T-helper 17 cell (primary cell): Measurements from ENCODE around the gene ZNF792. TPM values are rescaled to one million over a fixed set of nuclear protein-coding genes. Genes with fewer than 3 reads are reported as not detected.
"Not testable (repeated sequence)": the region's sequence is repeated elsewhere in the genome, so short reads cannot be mapped to it uniquely, and the experiment has no call there.

ENCODE experiments used
- ATAC-seq: fragments of 150-1000 bp; cut with Tn5 transposase; 2 replicates; pipeline ENCODE4 v1.10.0; 2021; ENCODE audit warnings: mild to moderate bottlenecking, moderate library complexity
- DNase-seq, 3 donors: peaks; one replicate each; pipeline versions ENCODE4 v3.0.0 to v3.0.0-alpha.2; 2020 to 2021
- H3K9me3 ChIP-seq: one replicate; pipeline ENCODE4 v1.7.0; 2013; ENCODE audit warnings: low read length, mild to moderate bottlenecking; ENCODE audit not compliant: control insufficient read depth, poor library complexity, severe bottlenecking
- H3K27ac Mint-ChIP-seq: one replicate; pipeline ENCODE4 v1.8.0; 2022; ENCODE audit warnings: mild to moderate bottlenecking, moderate library complexity, mixed read lengths
- H3K27me3 Mint-ChIP-seq: one replicate; pipeline ENCODE4 v1.8.0; 2022; ENCODE audit warnings: mixed read lengths
- H3K36me3 Mint-ChIP-seq: one replicate; pipeline ENCODE4 v1.8.0; 2022; ENCODE audit warnings: low read depth, mixed read lengths
- H3K4me1 Mint-ChIP-seq: one replicate; pipeline ENCODE4 v1.8.0; 2022; ENCODE audit warnings: mild to moderate bottlenecking, mixed read lengths
- H3K4me3 Mint-ChIP-seq: one replicate; pipeline ENCODE4 v1.8.0; 2022; ENCODE audit warnings: mild to moderate bottlenecking, moderate library complexity, mixed read lengths
- total RNA-seq, 4 donors: library from RNA in 2 of 4; stranded (reverse) in 2 of 4; gene quantifications; one replicate each; pipeline ENCODE4 v1.2.3 and lab custom pipeline; 2022 to 2026

Gene ZNF792
- total RNA-seq, 2 donors from 2014 or later: 15.1 to 15.5 TPM

GRCh38 chr19:34992582-34992981, 28.6 kb upstream of the ZNF792 start:
- H3K27ac Mint-ChIP-seq, DNase-seq, H3K27me3 Mint-ChIP-seq, H3K36me3 Mint-ChIP-seq, H3K9me3 ChIP-seq: not testable (repeated sequence)
- Mint-ChIP-seq H3K4me1 (peaks cover 22% of the 10 kb centered on the region), H3K4me3 (peak overlapping the region; percentile 50)
- ATAC-seq: peak; percentile 28

- peak overlapping the region; percentile 45 for H3K4me3 Mint-ChIP-seq
- H3K36me3 Mint-ChIP-seq: no peaks in the 10 kb centered on the region
- H3K27me3 Mint-ChIP-seq: no peaks in the 10 kb centered on the region
- no peak for ATAC-seq
- no peaks in the 10 kb centered on the region for H3K9me3 ChIP-seq
- H3K4me1 Mint-ChIP-seq: peaks cover 14% of the 10 kb centered on the region
- H3K27ac Mint-ChIP-seq: no peak overlapping the region
- no peak for DNase-seq
Measured at GRCh38 chr19:34991542-34992333, 27.7 kb upstream of the ZNF792 start.

- no peaks in the 10 kb centered on the region for H3K36me3 Mint-ChIP-seq
- H3K27ac Mint-ChIP-seq: no peak overlapping the region
- ATAC-seq (peak; percentile 51), DNase-seq (no peak)
- no peaks in the 10 kb centered on the region for H3K9me3 ChIP-seq
- H3K4me1 Mint-ChIP-seq: peaks cover 18% of the 10 kb centered on the region
- no peaks in the 10 kb centered on the region for H3K27me3 Mint-ChIP-seq
- no peak overlapping the region for H3K4me3 Mint-ChIP-seq
Measured at GRCh38 chr19:34990578-34991192, 26.7 kb upstream of the ZNF792 start.

GRCh38 chr19:34989298-34989697, 25.3 kb upstream of the ZNF792 start:
- DNase-seq: no peak
- no peak overlapping the region for H3K4me3 Mint-ChIP-seq
- H3K27me3 Mint-ChIP-seq: no peaks in the 10 kb centered on the region
- H3K27ac Mint-ChIP-seq: no peak overlapping the region
- no peaks in the 10 kb centered on the region for H3K9me3 ChIP-seq
- peaks cover 25% of the 10 kb centered on the region for H3K4me1 Mint-ChIP-seq
- no peak for ATAC-seq
- no peaks in the 10 kb centered on the region for H3K36me3 Mint-ChIP-seq

GRCh38 chr19:34988119-34988518, 24.1 kb upstream of the ZNF792 start:
- no peaks in the 10 kb centered on the region for H3K9me3 ChIP-seq
- no peak for ATAC-seq
- no peaks in the 10 kb centered on the region for H3K27me3 Mint-ChIP-seq
- H3K36me3 Mint-ChIP-seq: no peaks in the 10 kb centered on the region
- peaks cover 20% of the 10 kb centered on the region for H3K4me1 Mint-ChIP-seq
- H3K27ac Mint-ChIP-seq: no peak overlapping the region
- H3K4me3 Mint-ChIP-seq: no peak overlapping the region
- DNase-seq: no peak

GRCh38 chr19:34985249-34986022, 21.4 kb upstream of the ZNF792 start:
- H3K27ac Mint-ChIP-seq: no peak overlapping the region
- DNase-seq: no peak
- peaks cover 2% of the 10 kb centered on the region for H3K36me3 Mint-ChIP-seq
- ATAC-seq: peak; percentile 59
- peaks cover 16% of the 10 kb centered on the region for H3K4me1 Mint-ChIP-seq
- H3K27me3 Mint-ChIP-seq: no peaks in the 10 kb centered on the region
- H3K9me3 ChIP-seq: no peaks in the 10 kb centered on the region
- H3K4me3 Mint-ChIP-seq: peak overlapping the region; percentile 45

GRCh38 chr19:34984287-34984686, 20.3 kb upstream of the ZNF792 start:
- H3K9me3 ChIP-seq: no peaks in the 10 kb centered on the region
- Mint-ChIP-seq H3K4me3 (no peak overlapping the region), H3K36me3 (peaks cover 2% of the 10 kb centered on the region), H3K27me3 (no peaks in the 10 kb centered on the region), H3K27ac (no peak overlapping the region), H3K4me1 (peaks cover 13% of the 10 kb centered on the region)
- ATAC-seq (no peak), DNase-seq (no peak)

GRCh38 chr19:34983786-34984185, 19.8 kb upstream of the ZNF792 start:
- DNase-seq (no peak), ATAC-seq (no peak)
- H3K4me3 Mint-ChIP-seq: no peak overlapping the region
- peaks cover 2% of the 10 kb centered on the region for H3K36me3 Mint-ChIP-seq
- H3K4me1 Mint-ChIP-seq: peaks cover 13% of the 10 kb centered on the region
- no peak overlapping the region for H3K27ac Mint-ChIP-seq
- H3K27me3 Mint-ChIP-seq: no peaks in the 10 kb centered on the region
- no peaks in the 10 kb centered on the region for H3K9me3 ChIP-seq

GRCh38 chr19:34982275-34982674, 18.2 kb upstream of the ZNF792 start:
- DNase-seq: no peak
- Mint-ChIP-seq H3K27ac (no peak overlapping the region), H3K4me3 (no peak overlapping the region), H3K36me3 (peaks cover 2% of the 10 kb centered on the region), H3K27me3 (no peaks in the 10 kb centered on the region), H3K4me1 (peaks cover 13% of the 10 kb centered on the region)
- ATAC-seq: no peak
- no peaks in the 10 kb centered on the region for H3K9me3 ChIP-seq

- no peak overlapping the region for H3K27ac Mint-ChIP-seq
- no peaks in the 10 kb centered on the region for H3K27me3 Mint-ChIP-seq
- DNase-seq (no peak), ATAC-seq (no peak)
- no peaks in the 10 kb centered on the region for H3K9me3 ChIP-seq
- peaks cover 2% of the 10 kb centered on the region for H3K4me1 Mint-ChIP-seq
- peaks cover 2% of the 10 kb centered on the region for H3K36me3 Mint-ChIP-seq
- H3K4me3 Mint-ChIP-seq: no peak overlapping the region
Measured at GRCh38 chr19:34979819-34980640, 16.0 kb upstream of the ZNF792 start.

- H3K27me3 Mint-ChIP-seq: no peaks in the 10 kb centered on the region
- H3K36me3 Mint-ChIP-seq: no peaks in the 10 kb centered on the region
- H3K4me3 Mint-ChIP-seq: no peak overlapping the region
Measured at GRCh38 chr19:34976611-34977010, 12.6 kb upstream of the ZNF792 start.

GRCh38 chr19:34975056-34975455, 11.0 kb upstream of the ZNF792 start:
- Mint-ChIP-seq H3K27ac (no peak overlapping the region), H3K27me3 (no peaks in the 10 kb centered on the region), H3K4me3 (no peak overlapping the region), H3K36me3 (no peaks in the 10 kb centered on the region), H3K4me1 (peaks cover 7% of the 10 kb centered on the region)
- H3K9me3 ChIP-seq: no peaks in the 10 kb centered on the region
- ATAC-seq (no peak), DNase-seq (no peak)

More at GRCh38 chr19:34976611-34977010, 12.6 kb upstream of the ZNF792 start:
- no peaks in the 10 kb centered on the region for H3K9me3 ChIP-seq
- peaks cover 7% of the 10 kb centered on the region for H3K4me1 Mint-ChIP-seq
- DNase-seq (no peak), ATAC-seq (no peak)
- no peak overlapping the region for H3K27ac Mint-ChIP-seq

GRCh38 chr19:34974646-34975045, 10.6 kb upstream of the ZNF792 start:
- H3K9me3 ChIP-seq: no peaks in the 10 kb centered on the region
- no peak overlapping the region for H3K27ac Mint-ChIP-seq
- no peaks in the 10 kb centered on the region for H3K36me3 Mint-ChIP-seq
- no peak overlapping the region for H3K4me3 Mint-ChIP-seq
- peaks cover 7% of the 10 kb centered on the region for H3K4me1 Mint-ChIP-seq
- no peaks in the 10 kb centered on the region for H3K27me3 Mint-ChIP-seq
- ATAC-seq (no peak), DNase-seq (no peak)
